22Rv1 (cell line): ENCODE data around the gene CARMIL1.

ENCODE experiments used
- H3K27ac ChIP-seq: fragments of 450-650 bp; 2 replicates; pipeline ENCODE4 v1.5.1; 2017
- CTCF ChIP-seq: fragments of 450-650 bp; IDR thresholded peaks from 2 replicates; pipeline ENCODE4 v1.5.1; 2017; ENCODE audit warnings: mild to moderate bottlenecking
- ZFX ChIP-seq: fragments of 450-650 bp; IDR thresholded peaks from 2 replicates; pipeline ENCODE4 v1.6.1; 2017; ENCODE audit warnings: antibody characterized with exemption, borderline replicate concordance

CARMIL1 gene

GRCh38 chr6:25253351-25253750 lies 25.8 kb upstream of the CARMIL1 start:
- no peak overlapping the region for H3K27ac ChIP-seq
- no peak for TF ChIP-seq ZFX
- no peak for TF ChIP-seq CTCF

- TF ChIP-seq CTCF (no peak), ZFX (no peak)
- H3K27ac ChIP-seq, result no peak overlapping the region
Measured at GRCh38 chr6:25254671-25255070, 24.5 kb upstream of the CARMIL1 start.

GRCh38 chr6:25257686-25258348 lies 21.4 kb upstream of the CARMIL1 start:
- no peak overlapping the region for H3K27ac ChIP-seq
- TF ChIP-seq CTCF (no peak), ZFX (no peak)

- TF ChIP-seq CTCF (no peak), ZFX (no peak)
- H3K27ac ChIP-seq, result no peak overlapping the region
Measured at GRCh38 chr6:25259756-25260155, 19.4 kb upstream of the CARMIL1 start.

GRCh38 chr6:25263657-25264056 lies 15.5 kb upstream of the CARMIL1 start:
- no peak overlapping the region for H3K27ac ChIP-seq
- no peak for TF ChIP-seq ZFX
- no peak for TF ChIP-seq CTCF

- TF ChIP-seq ZFX (no peak), CTCF (no peak)
- no peak overlapping the region for H3K27ac ChIP-seq
Measured at GRCh38 chr6:25266456-25267100, 12.6 kb upstream of the CARMIL1 start.

GRCh38 chr6:25267662-25268061 lies 11.5 kb upstream of the CARMIL1 start:
- no peak for TF ChIP-seq CTCF
- TF ChIP-seq ZFX, result no peak
- no peak overlapping the region for H3K27ac ChIP-seq
